BJ (cell line): ENCODE data around the gene NUP37. TPM values are rescaled to one million over a fixed set of nuclear protein-coding genes. Genes with fewer than 3 reads are reported as not detected.

Source experiments
- CTCF ChIA-PET: fragments of 350-600 bp; formaldehyde crosslinking; extraction: SDS; loops from one replicate; lab custom pipeline; 2021; ENCODE audit warnings: antibody characterized with exemption, inconsistent platforms; lab: Yijun Ruan, JAX
- POLR2A ChIA-PET: fragments of 300-600 bp; sonication (Branson Sonifier 250); formaldehyde crosslinking; extraction: SDS; loops from one replicate; lab custom pipeline; 2021; ENCODE audit warnings: antibody characterized with exemption; lab: Charles Lee
- DNase-seq: peaks from one replicate; pipeline ENCODE4 v3.0.0-alpha.2; 2011; ENCODE audit warnings: low read depth
- H3K27me3 ChIP-seq: 2 replicates; pipeline ENCODE4 v1.6.0; 2011; ENCODE audit warnings: low read length; ENCODE audit not compliant: control insufficient read depth, insufficient read depth
- H3K36me3 ChIP-seq: 2 replicates; pipeline ENCODE4 v1.5.1; 2011; ENCODE audit warnings: low read length; ENCODE audit not compliant: control insufficient read depth, insufficient read depth
- H3K4me3 ChIP-seq: 2 replicates; pipeline ENCODE4 v1.5.1; 2011; ENCODE audit warnings: low read depth, mild to moderate bottlenecking, control low read depth, low read length
- CTCF ChIP-seq: IDR thresholded peaks from 2 replicates; pipeline ENCODE4 v1.5.1; 2011; ENCODE audit warnings: low read depth, mild to moderate bottlenecking, control low read depth, inconsistent platforms, low read length, moderate library complexity; ENCODE audit not compliant: insufficient read depth
- polyA plus RNA-seq: library from polyadenylated mRNA; depleted of rRNA; stranded (reverse); fragments of >200 nt; gene quantifications from 2 replicates; pipeline ENCODE4 v1.2.3, GENCODE V29; 2011

Gene NUP37
- polyA plus RNA-seq, 1 experiment, result 22.6 TPM

- ChIA-PET CTCF (interaction anchor here (1.2 kb wide), 1 partner anchor 17 kb away, joined by 4 read pairs; no protein-coding TSS in a partner anchor), POLR2A (no interaction called here)
- H3K27me3 ChIP-seq, result no peaks in the 10 kb centered on the region
- no peak for DNase-seq
- no peak overlapping the region for H3K4me3 ChIP-seq
- H3K36me3 ChIP-seq, result no peaks in the 10 kb centered on the region; the same call in 1 of the 2 replicates
- TF ChIP-seq CTCF, result no peak
Observed at GRCh38 chr12:102033991-102034745, 85.7 kb downstream of the NUP37 start.

GRCh38 chr12:102031852-102032251, 88.1 kb downstream of the NUP37 start:
- Histone ChIP-seq H3K36me3 (no peaks in the 10 kb centered on the region; the same call in 1 of the 2 replicates), H3K4me3 (no peak overlapping the region), H3K27me3 (no peaks in the 10 kb centered on the region)
- TF ChIP-seq CTCF, result no peak
- no peak for DNase-seq
- ChIA-PET POLR2A (no interaction called here), CTCF (interaction anchor here (1.1 kb wide), 1 partner anchor 87 kb away, joined by 3 read pairs; no protein-coding TSS in a partner anchor)

GRCh38 chr12:102029141-102029540, 90.8 kb downstream of the NUP37 start:
- H3K27me3 ChIP-seq, result no peaks in the 10 kb centered on the region
- no peaks in the 10 kb centered on the region; the same call in 1 of the 2 replicates for H3K36me3 ChIP-seq
- no peak for TF ChIP-seq CTCF
- no peak for DNase-seq
- ChIA-PET CTCF (no interaction called here), POLR2A (no interaction called here)
- H3K4me3 ChIP-seq, result no peak overlapping the region

GRCh38 chr12:102026728-102027127, 93.2 kb downstream of the NUP37 start:
- ChIA-PET POLR2A (no interaction called here), CTCF (interaction anchor here (0.6 to 1.0 kb wide), 2 partner anchors 12 to 23 kb away, joined by 3 read pairs; no protein-coding TSS in a partner anchor)
- no peaks in the 10 kb centered on the region for H3K27me3 ChIP-seq
- no peak for DNase-seq
- no peak overlapping the region for H3K4me3 ChIP-seq
- H3K36me3 ChIP-seq, result no peaks in the 10 kb centered on the region
- no peak for TF ChIP-seq CTCF

- ChIA-PET CTCF (no interaction called here), POLR2A (no interaction called here)
- no peak for DNase-seq
Observed at GRCh38 chr12:102024765-102025164, 95.1 kb downstream of the NUP37 start.

More at GRCh38 chr12:102024765-102025164, 95.1 kb downstream of the NUP37 start:
- Histone ChIP-seq H3K36me3 (no peaks in the 10 kb centered on the region), H3K27me3 (no peaks in the 10 kb centered on the region), H3K4me3 (no peak overlapping the region)
- no peak for TF ChIP-seq CTCF
